NCI-H446 treated with DMSO at 0.1 percent for 48 hours (cell line): ENCODE data around the gene SPTB.

Experiments used
- DNase-seq: peaks from one replicate; lab custom pipeline; 2025; lab: John Stamatoyannopoulos, UW

Gene SPTB

GRCh38 chr14:64752909-64753308, 126.8 kb downstream of the SPTB start:
- DNase-seq: no peak

- DNase-seq: no peak
Measured at GRCh38 chr14:64748995-64749714, 130.6 kb downstream of the SPTB start.

DNA sequence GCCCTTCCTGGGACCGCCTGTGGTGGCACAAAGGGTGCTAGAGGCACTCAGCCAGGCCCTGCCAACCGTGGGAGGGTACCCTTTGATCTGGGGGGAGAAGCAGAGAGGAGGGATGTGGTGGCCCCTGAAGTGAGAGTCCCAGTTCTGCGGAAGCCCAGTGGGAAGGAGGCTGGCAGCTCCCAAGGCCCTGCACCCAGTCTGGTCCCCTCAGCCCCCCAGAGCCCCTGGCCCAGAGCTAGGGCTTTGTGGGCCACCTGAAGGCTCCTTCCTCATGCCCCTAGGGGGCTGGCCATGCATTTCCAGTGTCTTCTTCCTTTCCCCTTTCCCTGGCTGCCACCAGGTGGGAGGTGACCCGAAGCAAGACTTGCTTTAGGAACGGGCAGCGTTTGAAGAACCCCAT, 131.2 kb downstream of the SPTB start:
- no peak for DNase-seq

GRCh38 chr14:64747327-64747726, 132.4 kb downstream of the SPTB start:
- DNase-seq: no peak

DNA sequence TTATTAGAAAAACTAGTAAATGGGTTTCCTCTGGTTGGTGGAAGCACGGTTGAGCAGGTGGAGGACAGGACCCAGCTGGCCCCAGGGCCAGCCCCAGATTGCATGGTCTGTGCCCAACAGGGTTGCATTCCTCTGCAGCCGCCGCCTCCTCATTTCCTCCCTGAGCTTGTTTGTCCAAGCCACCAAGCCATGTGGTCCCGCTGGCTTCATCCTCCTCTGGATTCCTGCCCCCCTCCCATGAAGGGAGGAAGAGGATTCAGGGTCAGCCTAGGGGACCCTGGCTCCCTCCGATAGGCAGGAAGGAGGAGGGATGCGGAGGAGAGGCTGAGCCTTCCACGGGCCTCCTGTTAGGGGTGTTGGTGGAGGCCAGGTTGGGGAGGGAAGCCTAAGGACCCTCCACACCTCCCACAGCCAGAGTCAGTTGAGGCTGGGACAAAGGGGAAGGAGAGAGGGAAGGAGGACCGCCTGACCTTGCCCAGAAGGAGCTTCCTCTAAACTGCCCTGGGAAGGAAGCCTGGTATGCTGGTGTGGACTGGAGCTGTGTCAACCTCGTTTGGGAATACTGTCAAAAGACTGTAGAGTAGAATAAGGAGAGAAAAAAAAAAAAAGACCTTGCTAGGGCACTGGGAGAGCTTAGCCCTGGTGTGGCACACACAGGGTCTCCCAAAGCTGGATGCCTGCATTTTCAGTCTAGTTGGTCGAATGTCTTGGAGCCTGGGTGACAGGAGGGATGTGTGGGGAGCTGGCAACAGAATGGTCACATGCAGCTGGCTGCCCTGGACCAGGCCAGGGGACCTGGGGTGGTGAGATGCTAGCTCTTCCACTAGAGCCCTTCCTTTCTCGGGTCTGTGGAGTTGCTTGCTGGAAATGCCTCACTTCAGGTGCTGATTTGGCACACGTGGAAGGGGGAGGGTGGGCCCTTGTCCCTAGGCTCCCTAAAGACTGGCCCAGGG, 133.1 kb downstream of the SPTB start:
- DNase-seq: no peak

DNA sequence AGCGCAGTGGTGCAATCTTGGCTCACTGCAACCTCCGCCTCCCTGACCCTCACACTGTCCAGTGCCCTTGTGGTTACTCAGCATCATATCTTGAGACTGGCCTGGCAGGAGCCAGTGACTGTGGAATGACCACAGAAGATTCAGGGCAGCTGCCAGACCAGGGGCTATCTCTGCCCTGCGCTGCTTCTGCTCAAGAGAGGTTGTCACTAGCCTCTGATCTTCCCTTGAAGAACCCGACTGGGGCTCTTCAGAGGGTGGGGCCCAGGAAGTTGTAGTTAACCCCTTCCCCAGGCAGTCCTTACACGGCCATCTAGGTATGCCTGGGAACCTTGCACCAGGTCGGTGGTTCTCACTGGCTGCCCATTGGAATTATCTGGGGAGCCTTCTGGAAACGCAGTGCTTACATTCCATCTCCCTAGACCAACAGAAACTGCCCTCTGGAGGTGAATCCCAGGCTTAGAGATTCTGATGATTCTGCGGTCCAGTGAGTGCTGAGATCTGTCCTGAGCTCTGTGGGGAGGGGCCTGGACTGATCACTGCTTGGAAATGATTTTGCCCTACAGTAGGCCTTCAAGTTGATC, 134.1 kb downstream of the SPTB start:
- DNase-seq: no peak

DNA sequence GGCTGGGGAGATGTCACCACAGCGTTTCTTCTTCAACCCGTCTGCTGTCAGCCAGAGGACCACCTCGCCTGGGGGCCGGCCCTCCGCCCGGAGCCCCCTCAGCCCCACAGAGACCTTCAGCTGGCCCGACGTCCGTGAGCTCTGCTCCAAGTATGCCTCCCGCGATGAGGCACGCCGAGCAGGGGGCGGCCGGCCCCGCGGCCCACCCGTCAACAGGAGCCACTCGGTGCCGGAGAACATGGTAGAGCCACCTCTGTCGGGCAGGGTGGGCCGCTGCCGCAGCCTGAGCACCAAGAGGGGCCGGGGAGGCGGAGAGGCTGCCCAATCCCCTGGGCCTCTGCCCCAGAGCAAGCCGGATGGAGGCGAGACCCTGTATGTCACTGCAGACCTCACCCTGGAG, 136.6 kb downstream of the SPTB start:
- DNase-seq: no peak

GRCh38 chr14:64741961-64742360, 137.7 kb downstream of the SPTB start:
- no peak for DNase-seq

GRCh38 chr14:64741200-64741599, 138.5 kb downstream of the SPTB start:
- no peak for DNase-seq

GRCh38 chr14:64738281-64738804, 141.4 kb downstream of the SPTB start:
- DNase-seq: no peak

DNA sequence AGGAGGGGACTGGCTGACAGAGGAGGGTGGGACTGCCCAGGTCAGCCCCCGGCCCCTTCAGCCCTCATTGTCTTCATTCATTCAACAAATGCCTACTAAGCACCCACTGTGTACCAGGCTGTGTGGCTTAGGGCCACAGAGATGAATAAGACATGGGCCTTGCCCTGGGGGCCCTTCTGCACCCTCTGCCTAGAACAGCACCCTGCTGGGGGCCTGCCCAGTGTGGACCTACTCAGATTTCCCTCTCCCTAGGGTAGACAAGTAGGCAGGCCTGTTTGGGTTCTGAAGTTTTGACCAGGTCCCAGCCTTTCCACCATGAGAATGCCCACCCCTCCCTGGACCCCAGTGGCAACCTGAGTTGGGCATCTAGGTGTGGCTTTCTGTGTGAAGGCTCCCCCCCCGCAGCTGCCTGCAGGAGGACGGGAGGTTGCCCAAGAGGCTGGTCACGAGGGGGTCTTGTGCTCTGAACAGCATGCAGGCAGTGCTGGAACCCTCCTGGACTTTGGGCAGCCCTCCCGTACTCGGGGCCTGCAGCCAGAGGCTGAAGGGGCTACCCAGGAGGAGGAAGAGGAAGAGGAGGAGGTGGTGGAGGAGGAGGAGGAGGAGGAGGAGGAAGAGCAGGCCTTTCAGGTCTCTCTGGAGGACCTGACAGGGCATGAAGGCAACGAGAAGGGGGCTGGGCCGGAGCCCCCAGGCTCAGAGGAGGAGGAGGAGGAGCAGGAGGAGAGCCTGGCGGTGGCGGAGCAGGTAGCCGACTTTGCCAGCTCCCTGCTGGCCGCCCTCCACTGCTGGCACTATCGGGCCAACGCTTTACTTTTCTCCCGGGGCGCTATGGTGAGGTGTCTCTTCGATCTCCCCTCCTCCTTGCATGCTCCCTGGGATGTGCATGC, 142.1 kb downstream of the SPTB start:
- no peak for DNase-seq

- DNase-seq: no peak
Measured at GRCh38 chr14:64736271-64737169, 143.2 kb downstream of the SPTB start.

GRCh38 chr14:64734990-64735389, 144.7 kb downstream of the SPTB start:
- no peak for DNase-seq

DNA sequence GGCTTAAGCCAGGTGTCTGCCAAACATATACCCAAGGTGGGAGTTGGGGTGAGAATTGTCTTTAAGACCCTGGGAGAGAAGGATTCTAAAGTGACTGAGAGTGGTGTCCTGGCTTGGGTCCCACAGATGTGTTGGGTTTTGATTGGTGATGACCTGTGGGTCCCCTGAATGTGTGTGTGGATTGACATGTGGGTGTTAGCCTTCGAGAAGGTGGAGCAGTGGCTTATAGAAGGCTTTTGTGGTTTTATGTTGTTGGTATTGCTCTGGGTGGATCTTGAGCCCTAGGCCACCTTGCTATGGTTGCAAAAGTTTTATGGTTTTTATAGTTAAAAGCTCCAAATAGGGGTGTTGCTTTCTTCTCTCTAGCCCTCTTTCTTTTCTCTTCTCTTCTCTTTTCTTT, 145.8 kb downstream of the SPTB start:
- no peak for DNase-seq

- DNase-seq: no peak
Measured at GRCh38 chr14:64733321-64733720, 146.4 kb downstream of the SPTB start.

DNA sequence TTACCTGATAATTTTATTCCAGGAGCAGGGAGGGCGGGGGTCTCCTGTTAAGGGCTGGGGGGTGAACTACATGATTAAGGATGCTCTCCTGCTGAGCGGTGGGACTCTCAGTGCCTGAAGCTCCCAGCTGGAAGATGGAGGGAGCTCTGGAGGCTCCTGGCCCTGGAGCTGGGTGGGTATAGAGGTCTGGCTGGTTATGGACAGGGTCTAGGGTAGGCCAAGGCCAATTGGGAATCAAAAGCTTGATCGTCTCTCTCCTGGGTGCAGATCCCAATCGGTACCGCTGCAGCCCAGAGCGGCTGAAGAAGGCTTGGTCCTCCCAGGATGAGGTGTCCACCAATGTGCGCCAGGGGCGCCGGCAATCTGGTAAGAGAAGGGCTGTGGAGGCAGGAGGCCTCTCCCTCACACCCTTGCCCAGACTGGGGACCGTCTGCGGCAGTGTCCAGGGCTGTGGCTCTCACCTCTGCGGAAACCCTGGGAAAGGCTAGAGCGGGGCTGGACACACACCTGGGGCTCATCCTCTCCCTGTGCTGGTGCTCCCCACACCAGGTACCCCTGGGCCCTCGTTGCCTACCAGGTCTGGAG, 147.1 kb downstream of the SPTB start:
- no peak for DNase-seq

- no peak for DNase-seq
Measured at GRCh38 chr14:64732066-64732465, 147.6 kb downstream of the SPTB start.

- no peak for DNase-seq
Measured at GRCh38 chr14:64731141-64731581, 148.5 kb downstream of the SPTB start.

- DNase-seq: no peak
Measured at GRCh38 chr14:64730681-64731080, 149.0 kb downstream of the SPTB start.

DNA sequence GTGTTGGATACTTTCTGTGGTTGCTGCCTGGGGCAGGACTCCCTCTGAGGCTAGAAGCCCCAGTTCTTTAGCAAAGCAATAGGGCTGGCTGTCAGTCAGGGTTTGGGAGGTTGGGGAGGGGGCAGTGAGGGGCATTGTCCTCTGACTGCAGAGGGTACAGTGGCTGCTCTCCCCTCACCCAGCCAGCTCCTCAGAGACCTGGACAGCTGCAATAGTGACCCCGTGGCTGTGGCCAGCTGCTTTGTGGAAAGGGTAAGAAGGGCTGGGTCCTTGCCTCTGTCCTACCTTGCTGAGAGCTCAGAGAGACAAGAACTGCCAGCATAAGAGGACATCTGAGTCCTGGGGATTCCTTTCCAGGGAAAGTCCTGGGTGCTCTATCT, 149.7 kb downstream of the SPTB start:
- no peak for DNase-seq
